HCT116 (cell line): ENCODE measurements around the gene ERC2.

Source experiments
- CTCF ChIP-seq, 3 experiments: fragments of 200-600 bp in 1 of 3; sonication (generic) in 1 of 3; IDR thresholded peaks in 2 of 3; conservative IDR thresholded peaks in 1 of 3; 2 replicates each; pipeline ENCODE4 v1.5.1; 2012 to 2017; ENCODE audit warnings: low read depth in 2 of 3, low read length in 2 of 3, antibody characterized with exemption in 1 of 3, borderline replicate concordance in 1 of 3, control low read depth in 1 of 3, mild to moderate bottlenecking in 1 of 3, mixed read lengths in 1 of 3, mixed run types in 1 of 3, moderate library complexity in 1 of 3; ENCODE audit not compliant: insufficient read depth in 1 of 3
- EZH2 ChIP-seq: fragments of 200-600 bp; sonication (generic); IDR thresholded peaks from 2 replicates; pipeline ENCODE4 v1.6.1; 2017; ENCODE audit warnings: antibody characterized with exemption, mixed run types
- POLR2AphosphoS5 ChIP-seq: IDR thresholded peaks from 2 replicates; pipeline ENCODE4 v1.6.1; 2011; ENCODE audit warnings: mild to moderate bottlenecking, low read depth, low read length, moderate library complexity
- RAD21 ChIP-seq: IDR thresholded peaks from 2 replicates; pipeline ENCODE4 v1.6.1; 2012; ENCODE audit warnings: low read depth, mild to moderate bottlenecking
- SIN3A ChIP-seq: IDR thresholded peaks from 2 replicates; pipeline ENCODE4 v1.6.1; 2012; ENCODE audit warnings: low read depth
- YY1 ChIP-seq: IDR thresholded peaks from 2 replicates; pipeline ENCODE4 v1.6.1; 2011; ENCODE audit warnings: low read length, low read depth, moderate library complexity, mild to moderate bottlenecking; ENCODE audit not compliant: insufficient replicate concordance; ENCODE audit errors: extremely low read depth
- ZNF274 ChIP-seq: fragments of 200-500 bp; sonication (Bioruptor generic); IDR thresholded peaks from 2 replicates; pipeline ENCODE4 v1.6.1; 2014; ENCODE audit warnings: mild to moderate bottlenecking, low read depth, low read length, inconsistent platforms

GRCh38 chr3:55639896-55640765 lies 828.1 kb downstream of the ERC2 start:
- no peak for TF ChIP-seq SIN3A
- no peak for TF ChIP-seq POLR2AphosphoS5
- TF ChIP-seq ZNF274 = no peak
- no peak for TF ChIP-seq CTCF (IDR thresholded peaks at IDR 0.05 in 2 of 3, conservative IDR thresholded peaks at IDR 0.05 in 1 of 3; ENCODE audit: borderline replicate concordance in 1 of 3, insufficient read depth in 1 of 3, low read depth in 2 of 3, low read length in 2 of 3)
- no peak for TF ChIP-seq YY1
- TF ChIP-seq RAD21 = no peak
- TF ChIP-seq EZH2 = no peak
